HG03103 (cell line): ENCODE measurements around the gene IL4.
"Not testable (repeated sequence)": the region's sequence is repeated elsewhere in the genome, so short reads cannot be mapped to it uniquely, and the experiment has no call there.

Experiments
- ATAC-seq: cut with Tn5 transposase; IDR thresholded peaks from one replicate; pipeline ENCODE4 v1.9.1; 2021; ENCODE audit warnings: low read depth; ENCODE audit not compliant: unreplicated experiment

Gene IL4

GRCh38 chr5:132689513-132689912, 15.7 kb downstream of the IL4 start:
- no peak for ATAC-seq

GRCh38 chr5:132690156-132690555, 16.4 kb downstream of the IL4 start:
- ATAC-seq = no peak

- not testable (repeated sequence) for ATAC-seq
These were observed 18.2 kb downstream of the IL4 start for GRCh38 chr5:132691755-132692631.

GRCh38 chr5:132692632-132692967, 18.8 kb downstream of the IL4 start:
- ATAC-seq = no peak

GRCh38 chr5:132695956-132696355, 22.2 kb downstream of the IL4 start:
- ATAC-seq = no peak

GRCh38 chr5:132704875-132705274, 31.1 kb downstream of the IL4 start:
- no peak for ATAC-seq

- no peak for ATAC-seq
These were observed 34.9 kb downstream of the IL4 start for GRCh38 chr5:132708645-132709044.

GRCh38 chr5:132714456-132715307, 40.9 kb downstream of the IL4 start:
- ATAC-seq = no peak

GRCh38 chr5:132718544-132719312, 44.9 kb downstream of the IL4 start:
- no peak for ATAC-seq

GRCh38 chr5:132725745-132726144, 52.0 kb downstream of the IL4 start:
- no peak for ATAC-seq

- ATAC-seq = no peak
These were observed 56.1 kb downstream of the IL4 start for GRCh38 chr5:132729896-132730295.
